NT2/D1 (cell line): ENCODE data around the gene TPP1.

Source experiments
- DNase-seq: peaks from one replicate; pipeline ENCODE4 v3.0.0-alpha.2; 2011; ENCODE audit warnings: low read depth, low spot score
- H3K27me3 ChIP-seq: 2 replicates; pipeline ENCODE4 v1.6.0; 2011; ENCODE audit warnings: mild to moderate bottlenecking; ENCODE audit not compliant: insufficient read length, insufficient read depth
- H3K36me3 ChIP-seq: 2 replicates; pipeline ENCODE4 v1.6.1; 2011; ENCODE audit warnings: mild to moderate bottlenecking, low read length, mixed read lengths; ENCODE audit not compliant: insufficient read depth, insufficient read length
- H3K4me1 ChIP-seq: 2 replicates; pipeline ENCODE4 v1.5.1; 2011; ENCODE audit not compliant: insufficient read depth, insufficient read length
- H3K4me3 ChIP-seq: 2 replicates; pipeline ENCODE4 v1.5.1; 2011; ENCODE audit warnings: low read depth; ENCODE audit not compliant: insufficient read length
- H3K9ac ChIP-seq: 2 replicates; pipeline ENCODE4 v1.6.0; 2011; ENCODE audit warnings: low read depth; ENCODE audit not compliant: insufficient read length
- H3K9me3 ChIP-seq: 2 replicates; pipeline ENCODE4 v1.5.1; 2011; ENCODE audit warnings: mild to moderate bottlenecking, low read length; ENCODE audit not compliant: insufficient read depth
- SUZ12 ChIP-seq: IDR thresholded peaks from 2 replicates; pipeline ENCODE4 v1.6.1; 2011; ENCODE audit not compliant: insufficient read length, insufficient read depth; ENCODE audit errors: extremely low read depth
- YY1 ChIP-seq: IDR thresholded peaks from 2 replicates; pipeline ENCODE4 v1.6.1; 2011; ENCODE audit not compliant: insufficient read length, insufficient read depth
- ZNF274 ChIP-seq: IDR thresholded peaks from 2 replicates; pipeline ENCODE4 v1.6.1; 2011; ENCODE audit warnings: mild to moderate bottlenecking, low read depth, low read length

Gene TPP1

DNA sequence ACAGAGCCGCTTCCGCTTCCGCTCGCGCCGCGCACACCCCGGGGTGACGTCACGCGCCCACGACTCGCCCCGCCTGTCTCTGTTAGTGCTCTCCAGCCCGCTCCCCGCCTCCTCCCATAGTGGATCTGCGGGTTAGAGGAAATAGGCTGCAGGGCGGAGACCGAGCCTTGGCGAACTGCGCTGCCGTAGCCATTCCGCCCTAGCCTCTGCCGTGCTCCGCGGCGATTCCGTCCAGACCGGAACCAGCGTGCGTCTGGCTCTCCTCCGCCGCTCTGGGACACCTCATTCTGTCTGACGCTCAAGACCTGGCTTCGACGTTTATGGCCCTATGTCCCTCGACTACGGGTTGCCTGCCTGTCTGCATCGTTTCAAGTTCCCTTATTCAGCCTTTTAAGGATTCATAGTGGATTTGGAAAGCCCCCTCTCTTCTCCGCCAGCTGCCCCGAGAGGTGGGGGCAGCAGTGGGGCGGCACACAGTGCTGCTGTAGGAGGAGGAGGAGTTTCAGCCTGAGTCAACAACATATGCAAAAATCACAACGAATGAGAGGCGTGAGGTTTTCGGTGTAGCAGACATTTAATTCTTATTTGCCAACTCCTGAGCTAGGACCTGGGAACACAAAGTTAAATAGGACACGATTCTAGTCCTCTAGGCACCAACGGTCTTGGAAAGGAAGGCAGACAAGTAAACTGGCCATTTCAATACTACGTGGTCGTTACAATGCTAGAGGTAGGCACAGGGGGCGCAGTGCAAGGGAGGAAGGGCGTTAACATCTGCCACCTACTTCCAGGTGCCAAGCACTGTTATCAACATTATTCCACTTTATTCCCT, 6.8 kb downstream of the TPP1 start, which contains the start of gene TAF10:
TSS of gene TAF10 (minus strand) at position 4 of the 829 bp plus-strand sequence. CDS start 27 bp downstream, outside the sequence.
- H3K4me3 ChIP-seq = peak within 1 kb of the TSS; percentile 61
- peak; percentile 90 for DNase-seq
- TF ChIP-seq ZNF274 (no peak), YY1 (no peak), SUZ12 (no peak)
- peak within 1 kb of the TSS; percentile 90 for H3K9ac ChIP-seq
- H3K27me3 ChIP-seq = no peaks in the 10 kb centered on the region
- peaks cover 11% of the 10 kb centered on the region for H3K4me1 ChIP-seq
- peaks cover 81% of the 10 kb centered on the region for H3K36me3 ChIP-seq
- H3K9me3 ChIP-seq = no peaks in the 10 kb centered on the region

DNA sequence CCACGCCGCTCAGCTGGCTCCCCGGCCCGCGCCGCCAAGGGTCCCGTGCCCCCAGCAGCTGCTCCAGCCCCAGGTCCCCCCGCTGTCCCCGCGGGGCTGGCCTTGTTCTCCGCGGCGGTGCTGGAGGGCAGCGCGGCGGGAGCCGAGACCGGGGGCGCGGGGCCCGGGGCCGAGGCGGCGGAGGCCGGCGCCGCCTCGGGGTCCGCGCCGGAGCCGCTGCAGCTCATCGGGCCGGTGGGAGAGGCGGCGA, 7.3 kb downstream of the TPP1 start:
- H3K36me3 ChIP-seq = peaks cover 77% of the 10 kb centered on the region
- DNase-seq = no peak

DNA sequence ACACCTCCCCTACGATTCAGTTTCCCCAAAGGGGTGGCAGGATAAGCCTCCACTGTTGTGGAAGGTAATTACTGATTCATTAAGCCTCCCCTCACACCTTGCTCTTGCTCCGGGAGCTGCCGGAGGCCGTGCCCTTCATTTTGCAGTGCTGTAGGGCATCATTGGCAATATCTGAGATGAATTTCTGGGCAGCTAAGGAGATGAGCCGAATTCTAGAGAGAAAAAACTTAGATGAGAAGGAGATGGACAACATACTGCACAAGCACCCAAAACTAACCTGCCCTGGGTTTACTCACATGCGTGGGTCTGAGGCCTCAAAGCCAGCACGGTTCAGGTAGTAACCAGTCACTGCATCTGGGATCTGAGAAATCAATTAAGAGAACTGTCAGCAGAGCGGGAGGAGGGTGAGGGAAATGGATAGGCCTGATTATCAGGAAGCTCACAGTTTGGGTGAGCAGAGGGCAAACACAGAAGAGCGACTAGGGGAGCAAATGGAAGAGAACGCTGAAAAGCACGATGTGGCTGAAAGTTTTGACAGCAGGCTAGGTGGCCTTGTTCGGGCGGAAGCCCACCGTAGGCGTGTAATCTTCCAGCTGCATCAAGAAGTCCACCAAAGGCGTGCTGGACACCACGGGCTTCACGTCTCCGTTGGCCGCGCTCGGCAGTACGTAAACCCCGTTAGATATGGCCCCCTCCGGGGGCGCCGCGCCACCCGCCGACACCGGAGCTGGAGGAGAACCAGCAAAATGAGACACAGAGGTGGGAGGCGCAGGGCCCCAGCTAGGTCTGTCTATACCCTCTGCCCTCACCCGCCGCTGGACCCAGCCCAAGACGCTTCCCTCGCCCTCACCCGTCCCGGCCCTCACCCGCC, 7.9 kb downstream of the TPP1 start:
- Histone ChIP-seq H3K4me3 (peak overlapping the region; percentile 61), H3K9ac (peak overlapping the region; percentile 90), H3K36me3 (peaks cover 76% of the 10 kb centered on the region), H3K27me3 (no peaks in the 10 kb centered on the region), H3K4me1 (peaks cover 15% of the 10 kb centered on the region), H3K9me3 (no peaks in the 10 kb centered on the region)
- TF ChIP-seq ZNF274 = no peak
- TF ChIP-seq SUZ12 = no peak
- TF ChIP-seq YY1 = no peak
- no peak for DNase-seq

More for the DNA sequence above, 7.3 kb downstream of the TPP1 start:
- peaks cover 11% of the 10 kb centered on the region for H3K4me1 ChIP-seq
- TF ChIP-seq YY1 (no peak), SUZ12 (no peak), ZNF274 (no peak)
- no peaks in the 10 kb centered on the region for H3K27me3 ChIP-seq
- peak overlapping the region; percentile 61 for H3K4me3 ChIP-seq
- peak overlapping the region; percentile 90 for H3K9ac ChIP-seq
- H3K9me3 ChIP-seq = no peaks in the 10 kb centered on the region

DNA sequence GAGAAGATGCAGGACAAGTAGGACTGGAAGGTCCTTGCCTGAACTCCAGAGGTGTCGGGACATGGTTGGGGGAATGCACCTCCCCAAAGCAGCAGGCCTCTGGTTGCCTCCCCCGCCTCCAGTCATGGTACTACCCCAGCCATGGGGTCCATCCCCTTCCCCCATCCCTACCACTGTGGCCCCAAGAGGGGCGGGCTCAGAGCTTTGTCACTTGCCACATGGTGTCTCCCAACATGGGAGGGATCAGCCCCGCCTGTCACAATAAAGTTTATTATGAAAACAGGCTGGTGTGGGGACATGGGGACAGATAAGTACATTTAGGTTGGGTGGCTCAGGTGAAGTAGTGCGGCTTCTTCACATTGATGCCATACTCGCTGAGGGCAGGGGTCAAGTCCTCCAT, 8.6 kb downstream of the TPP1 start:
- H3K9ac ChIP-seq = peak overlapping the region; percentile 90
- H3K4me1 ChIP-seq = peaks cover 15% of the 10 kb centered on the region
- no peak overlapping the region for H3K4me3 ChIP-seq
- no peaks in the 10 kb centered on the region for H3K27me3 ChIP-seq
- no peak for DNase-seq
- H3K36me3 ChIP-seq = peaks cover 75% of the 10 kb centered on the region
- TF ChIP-seq ZNF274 = no peak
- TF ChIP-seq SUZ12 = no peak
- no peaks in the 10 kb centered on the region for H3K9me3 ChIP-seq

DNA sequence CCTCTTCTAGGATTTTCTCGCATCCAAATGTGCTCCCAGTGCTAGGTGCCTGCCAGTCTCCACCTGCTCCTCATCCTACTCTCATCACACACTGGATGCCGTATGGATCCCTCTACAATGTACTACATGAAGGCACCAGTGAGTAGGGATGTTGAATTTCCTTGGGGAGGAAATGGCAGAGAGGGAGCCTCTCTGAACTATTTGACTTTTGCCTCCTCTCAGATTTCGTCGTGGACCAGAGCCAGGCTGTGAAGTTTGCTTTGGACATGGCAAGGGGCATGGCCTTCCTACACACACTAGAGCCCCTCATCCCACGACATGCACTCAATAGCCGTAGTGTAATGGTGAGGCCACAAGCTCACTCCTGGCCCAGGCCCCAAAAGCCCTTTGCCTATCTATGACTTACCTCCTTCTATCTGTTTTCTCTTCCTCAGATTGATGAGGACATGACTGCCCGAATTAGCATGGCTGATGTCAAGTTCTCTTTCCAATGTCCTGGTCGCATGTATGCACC, 9.7 kb downstream of the TPP1 start:
- Histone ChIP-seq H3K9ac (no peak overlapping the region), H3K4me1 (peaks cover 15% of the 10 kb centered on the region), H3K4me3 (no peak overlapping the region), H3K9me3 (no peaks in the 10 kb centered on the region), H3K27me3 (no peaks in the 10 kb centered on the region), H3K36me3 (peaks cover 72% of the 10 kb centered on the region)
- no peak for DNase-seq
- no peak for TF ChIP-seq ZNF274
- TF ChIP-seq YY1 = no peak
- TF ChIP-seq SUZ12 = no peak

DNA sequence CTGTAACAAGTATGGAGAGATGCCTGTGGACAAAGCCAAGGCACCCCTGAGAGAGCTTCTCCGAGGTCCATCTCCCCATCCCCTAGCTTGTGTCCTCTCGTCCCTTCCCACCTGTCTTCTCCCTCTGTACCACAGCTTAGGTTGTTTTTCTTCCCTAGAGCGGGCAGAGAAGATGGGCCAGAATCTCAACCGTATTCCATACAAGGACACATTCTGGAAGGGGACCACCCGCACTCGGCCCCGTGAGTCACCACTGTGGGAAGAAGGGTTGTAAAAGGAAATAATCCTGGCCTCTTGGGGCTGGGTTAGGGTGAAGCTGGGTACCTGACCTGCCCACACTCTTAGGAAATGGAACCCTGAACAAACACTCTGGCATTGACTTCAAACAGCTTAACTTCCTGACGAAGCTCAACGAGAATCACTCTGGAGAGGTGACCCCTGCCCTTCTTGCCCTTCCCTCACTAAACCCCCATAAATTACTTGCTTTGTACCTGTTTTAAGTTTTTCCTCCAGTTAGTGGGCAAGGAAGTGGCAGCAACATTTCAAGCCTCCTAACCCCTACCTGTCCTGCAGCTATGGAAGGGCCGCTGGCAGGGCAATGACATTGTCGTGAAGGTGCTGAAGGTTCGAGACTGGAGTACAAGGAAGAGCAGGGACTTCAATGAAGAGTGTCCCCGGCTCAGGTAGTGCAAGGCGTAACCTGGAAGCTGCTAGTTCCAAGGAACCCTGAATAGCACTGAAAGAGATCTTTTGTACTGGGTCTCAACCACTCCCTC, 10.3 kb downstream of the TPP1 start:
- peaks cover 15% of the 10 kb centered on the region for H3K4me1 ChIP-seq
- DNase-seq = no peak

DNA sequence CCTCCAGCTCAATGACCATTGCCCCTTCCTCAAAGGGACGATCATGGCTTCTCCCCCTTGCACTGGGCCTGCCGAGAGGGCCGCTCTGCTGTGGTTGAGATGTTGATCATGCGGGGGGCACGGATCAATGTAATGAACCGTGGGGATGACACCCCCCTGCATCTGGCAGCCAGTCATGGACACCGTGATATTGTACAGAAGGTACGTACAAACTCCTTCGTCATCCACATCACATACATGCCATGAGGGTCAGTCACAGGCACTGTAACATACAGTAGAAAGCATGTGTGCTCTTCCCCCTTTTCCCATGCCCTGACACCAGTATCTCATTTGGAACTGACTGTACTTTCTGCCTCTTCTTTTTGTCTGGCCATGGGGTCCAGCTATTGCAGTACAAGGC, 11.2 kb downstream of the TPP1 start:
- TF ChIP-seq ZNF274 (no peak), YY1 (no peak), SUZ12 (no peak)
- no peak overlapping the region for H3K9ac ChIP-seq
- H3K4me1 ChIP-seq = peaks cover 15% of the 10 kb centered on the region
- no peak for DNase-seq
- H3K27me3 ChIP-seq = no peaks in the 10 kb centered on the region
- no peaks in the 10 kb centered on the region for H3K9me3 ChIP-seq
- H3K4me3 ChIP-seq = no peak overlapping the region
- H3K36me3 ChIP-seq = peaks cover 60% of the 10 kb centered on the region

More for the DNA sequence above, 10.3 kb downstream of the TPP1 start:
- Histone ChIP-seq H3K9ac (no peak overlapping the region), H3K27me3 (no peaks in the 10 kb centered on the region), H3K36me3 (peaks cover 65% of the 10 kb centered on the region), H3K9me3 (no peaks in the 10 kb centered on the region), H3K4me3 (no peak overlapping the region)
- no peak for TF ChIP-seq ZNF274
- no peak for TF ChIP-seq YY1
- no peak for TF ChIP-seq SUZ12
